Superior temporal gyrus (tissue), 1 donor: ENCODE measurements around the gene HYAL3.

Source experiments
- DNase-seq: peaks from one replicate; pipeline ENCODE4 v3.0.0-alpha.2; 2016; ENCODE audit errors: extremely low spot score

Gene HYAL3

GRCh38 chr3:50298836-50299637 is at the start of gene HYAL3, which contains the start of gene NAA80:
Gene HYAL3, minus strand, starts transcription at chr3:50299405. Its CDS starts 3,803 bp downstream, at chr3:50295602.
Gene NAA80, minus strand, starts transcription at chr3:50299405. Its CDS starts 1,942 bp downstream, at chr3:50297463.
- DNase-seq: peak; percentile 99

- DNase-seq: peak; percentile 80
These were observed 48.1 kb upstream of the HYAL3 start for GRCh38 chr3:50347187-50347813.

DNA sequence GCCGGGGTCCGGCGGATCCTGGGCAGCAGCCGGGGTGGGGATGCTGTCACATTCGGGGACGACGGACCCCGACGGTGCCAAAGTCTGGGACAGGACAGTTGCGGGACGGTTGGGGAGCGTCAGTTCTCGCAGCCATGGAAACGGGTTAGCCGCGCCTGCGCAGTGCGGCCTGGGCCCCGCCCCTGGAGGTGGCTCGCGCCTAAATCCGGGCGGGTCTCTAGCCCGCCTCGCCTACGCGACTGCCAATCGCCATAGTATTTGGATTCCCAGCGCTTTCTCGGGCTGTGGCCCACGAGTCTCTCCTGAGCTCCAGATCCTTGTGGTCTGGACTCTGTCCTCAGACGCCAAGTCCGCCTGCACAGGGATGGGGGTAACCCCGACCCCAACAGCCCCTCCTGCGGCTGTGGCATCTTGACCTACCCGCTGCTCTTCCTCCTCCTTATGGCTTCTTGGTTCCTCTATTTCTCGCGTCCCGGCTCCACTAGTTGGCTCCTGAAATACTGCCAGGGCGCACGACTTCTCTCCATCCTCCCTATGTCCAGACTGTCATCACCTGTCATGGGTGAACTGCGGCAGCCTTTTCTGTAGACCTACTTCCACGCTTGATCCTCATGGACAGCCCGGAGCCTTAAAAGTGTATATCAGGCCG is 46.5 kb upstream of the HYAL3 start, which contains the start of gene ZMYND10:
TSS of gene ZMYND10 (minus strand) at position 147 of the 649 bp plus-strand sequence. CDS start 153 bp downstream, outside the sequence.
- DNase-seq: no peak

DNA sequence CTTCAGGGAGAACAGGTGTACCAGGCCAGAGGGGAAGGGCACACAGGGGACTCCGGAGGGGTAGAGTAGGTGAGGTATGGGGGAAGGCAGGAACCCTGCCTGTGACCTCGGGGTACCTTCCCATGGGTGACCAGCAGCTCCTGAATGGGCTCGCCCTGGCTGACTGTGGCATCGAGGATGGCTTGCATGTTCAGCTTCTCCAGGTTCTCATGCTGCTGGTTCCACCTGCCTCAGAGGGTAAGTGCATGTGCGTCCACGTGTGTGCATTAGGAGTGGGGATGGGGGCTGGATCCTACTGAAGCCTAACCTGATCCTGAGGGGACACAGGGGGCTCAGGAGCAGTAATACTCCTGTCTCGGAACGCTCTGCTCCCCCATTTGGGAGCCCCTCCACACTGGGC is 45.8 kb upstream of the HYAL3 start:
- no peak for DNase-seq

- no peak for DNase-seq
These were observed 43.8 kb upstream of the HYAL3 start for GRCh38 chr3:50342813-50343633.

DNA sequence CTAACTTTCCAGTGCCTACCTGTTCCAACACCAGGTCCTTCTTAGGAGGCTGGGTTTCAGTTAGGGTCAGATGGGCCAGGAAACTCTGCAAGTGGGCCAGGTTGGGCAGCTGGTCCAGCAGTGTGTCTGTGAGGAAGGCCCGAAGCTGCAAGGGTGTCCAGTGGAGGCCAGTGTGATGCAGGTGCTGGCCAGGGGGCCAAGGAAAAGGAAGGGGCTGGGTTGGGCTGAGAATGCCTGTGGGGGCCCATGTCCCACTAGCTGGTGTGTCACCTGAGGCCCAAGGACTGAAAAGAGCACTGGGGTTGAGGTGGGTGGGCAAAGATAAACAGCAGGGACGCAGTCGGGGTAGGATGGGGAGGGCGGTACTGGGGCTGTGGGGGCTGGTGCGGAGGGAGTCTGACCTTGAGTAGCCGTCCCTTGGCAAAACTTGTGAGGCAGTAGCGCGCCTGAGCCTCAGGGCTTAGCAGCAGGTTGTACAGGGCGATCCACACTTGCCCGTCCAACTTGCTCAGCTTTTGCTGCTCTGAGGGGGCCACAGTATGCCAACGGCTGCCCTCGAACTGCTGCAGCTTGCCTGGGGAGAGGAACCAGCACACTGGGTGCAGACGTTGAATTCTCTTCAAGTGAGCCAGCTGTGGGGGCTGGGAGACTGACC is 42.9 kb upstream of the HYAL3 start:
- no peak for DNase-seq

DNA sequence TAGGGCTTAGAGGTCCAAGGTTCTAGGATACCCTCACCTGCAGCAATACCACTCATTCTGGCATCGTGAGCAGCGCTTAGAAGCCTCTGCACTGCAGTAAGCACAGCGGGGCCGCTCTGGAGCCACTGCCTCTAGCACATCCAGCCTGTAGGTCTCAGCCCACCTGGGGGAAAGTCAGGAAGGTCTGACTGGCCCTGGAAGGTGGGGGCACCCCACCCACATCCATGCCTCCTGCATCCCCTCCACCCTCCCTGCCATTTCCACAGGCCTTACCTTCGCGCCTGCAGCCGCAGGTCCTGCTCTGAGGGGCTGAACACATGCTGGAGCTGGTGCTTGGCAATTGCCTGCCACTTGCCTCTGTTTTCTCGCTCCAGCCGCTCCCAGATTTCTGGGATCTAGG is 42.3 kb upstream of the HYAL3 start:
- no peak for DNase-seq

DNA sequence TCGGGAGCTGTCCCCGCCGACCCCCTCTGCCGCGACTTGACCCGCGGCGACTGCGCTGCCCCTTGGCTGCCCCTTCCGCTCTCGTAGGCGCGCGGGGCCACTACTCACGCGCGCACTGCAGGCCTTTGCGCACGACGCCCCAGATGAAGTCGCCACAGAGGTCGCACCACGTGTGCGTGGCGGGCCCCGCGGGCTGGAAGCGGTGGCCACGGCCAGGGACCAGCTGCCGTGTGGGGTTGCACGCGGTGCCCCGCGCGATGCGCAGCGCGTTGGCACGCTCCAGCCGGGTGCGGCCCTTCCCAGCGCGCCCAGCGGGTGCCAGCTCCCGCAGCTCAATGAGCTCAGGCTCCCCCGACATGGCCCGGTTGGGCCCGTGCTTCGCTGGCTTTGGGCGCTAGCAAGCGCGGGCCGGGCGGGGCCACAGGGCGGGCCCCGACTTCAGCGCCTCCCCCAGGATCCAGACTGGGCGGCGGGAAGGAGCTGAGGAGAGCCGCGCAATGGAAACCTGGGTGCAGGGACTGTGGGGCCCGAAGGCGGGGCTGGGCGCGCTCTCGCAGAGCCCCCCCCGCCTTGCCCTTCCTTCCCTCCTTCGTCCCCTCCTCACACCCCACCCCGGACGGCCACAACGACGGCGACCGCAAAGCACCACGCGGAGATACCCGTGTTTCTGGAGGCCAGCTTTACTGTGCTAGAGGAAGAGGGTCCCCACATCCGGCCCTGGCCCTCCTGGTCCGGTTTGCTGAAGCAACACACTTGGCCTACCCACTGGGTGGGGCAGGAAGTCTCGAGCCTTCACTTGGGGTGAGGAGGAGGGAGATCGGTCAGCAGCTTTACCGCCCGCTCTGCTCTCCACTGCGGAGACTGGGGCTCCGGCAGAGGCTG is 41.5 kb upstream of the HYAL3 start, which contains the start of gene RASSF1:
TSS of gene RASSF1 (minus strand) at position 389 of the 882 bp plus-strand sequence. CDS start at position 358, 31 bp downstream.
- no peak for DNase-seq

DNA sequence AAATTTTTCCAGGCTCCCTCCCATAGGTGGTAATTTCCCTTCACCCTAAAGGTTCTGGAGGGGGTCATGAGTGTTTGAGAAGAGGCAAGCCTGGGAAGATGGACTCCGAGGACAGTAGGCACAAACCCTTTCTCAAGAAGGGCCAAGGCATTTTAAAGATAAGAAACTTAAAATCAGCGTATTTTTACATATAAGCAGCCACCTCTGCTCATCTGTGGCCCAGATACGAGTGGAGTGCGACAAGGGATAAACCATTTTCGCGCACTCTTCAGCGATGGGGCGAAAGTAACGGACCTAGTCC is 40.9 kb upstream of the HYAL3 start:
- no peak for DNase-seq

DNA sequence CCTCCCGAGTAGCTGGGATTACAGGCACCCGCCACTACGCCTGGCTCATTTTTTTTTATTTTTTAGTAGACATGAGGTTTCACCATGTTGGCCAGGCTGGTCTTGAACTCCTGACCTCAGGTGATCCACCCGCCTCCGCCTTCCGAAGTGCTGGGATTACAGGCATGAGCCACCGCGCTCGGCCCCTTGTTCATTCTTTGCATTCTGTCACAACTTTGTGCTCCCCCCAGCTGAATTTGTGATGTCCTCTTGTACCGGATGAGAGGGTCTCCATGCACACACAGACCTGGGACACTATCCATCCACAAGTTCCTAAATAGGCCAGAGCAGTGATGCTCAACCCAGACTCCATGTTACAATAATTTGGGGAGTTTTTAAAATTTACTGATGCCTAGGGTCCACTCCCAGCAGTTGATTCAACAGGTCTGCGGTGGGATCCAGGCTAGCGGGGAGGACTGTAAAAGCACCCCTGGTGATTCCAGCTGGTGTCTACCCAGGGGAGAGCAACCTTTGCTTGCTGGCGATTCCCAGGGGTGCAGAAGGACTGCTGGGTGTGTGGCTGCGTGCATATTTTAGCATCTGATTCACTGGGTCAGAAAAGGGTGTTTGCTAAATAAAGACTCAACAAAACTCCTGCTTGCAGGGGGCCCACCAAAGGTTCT is 40.4 kb upstream of the HYAL3 start:
- DNase-seq: no peak

GRCh38 chr3:50338965-50339364 is 39.8 kb upstream of the HYAL3 start:
- no peak for DNase-seq

GRCh38 chr3:50337175-50337861 is 38.1 kb upstream of the HYAL3 start:
- DNase-seq: peak; percentile 97

GRCh38 chr3:50336452-50337174 is 37.4 kb upstream of the HYAL3 start:
- DNase-seq: no peak

- no peak for DNase-seq
These were observed 35.3 kb upstream of the HYAL3 start for GRCh38 chr3:50334339-50335075.

DNA sequence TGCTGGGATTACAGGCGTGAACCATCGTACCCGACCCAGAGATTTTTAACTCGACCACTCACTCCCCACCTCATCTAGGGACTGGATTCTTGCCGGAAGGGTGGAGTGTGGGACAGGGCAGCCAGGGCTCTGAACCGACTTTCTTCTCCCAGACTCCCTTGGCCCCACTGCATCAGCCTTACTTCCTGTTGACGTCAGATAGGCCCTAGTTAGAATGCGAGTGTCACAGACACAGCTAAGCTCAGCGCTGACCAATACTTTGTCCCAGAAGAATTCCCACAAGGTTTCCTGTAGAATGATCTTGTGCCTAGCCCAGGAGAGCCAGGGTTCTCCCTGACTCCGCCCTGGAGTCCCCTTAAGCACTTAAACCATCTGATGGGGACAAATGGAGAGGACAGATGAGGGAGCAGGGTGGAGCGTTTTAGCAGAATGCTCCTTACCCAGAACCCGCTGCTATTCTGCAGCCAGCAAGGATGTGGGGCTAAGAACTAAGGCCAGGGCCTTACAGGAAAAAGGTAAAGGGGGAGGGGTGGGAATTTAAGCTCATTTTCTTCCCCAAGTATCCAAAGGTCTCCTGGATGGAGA is 34.6 kb upstream of the HYAL3 start:
- DNase-seq: no peak

DNA sequence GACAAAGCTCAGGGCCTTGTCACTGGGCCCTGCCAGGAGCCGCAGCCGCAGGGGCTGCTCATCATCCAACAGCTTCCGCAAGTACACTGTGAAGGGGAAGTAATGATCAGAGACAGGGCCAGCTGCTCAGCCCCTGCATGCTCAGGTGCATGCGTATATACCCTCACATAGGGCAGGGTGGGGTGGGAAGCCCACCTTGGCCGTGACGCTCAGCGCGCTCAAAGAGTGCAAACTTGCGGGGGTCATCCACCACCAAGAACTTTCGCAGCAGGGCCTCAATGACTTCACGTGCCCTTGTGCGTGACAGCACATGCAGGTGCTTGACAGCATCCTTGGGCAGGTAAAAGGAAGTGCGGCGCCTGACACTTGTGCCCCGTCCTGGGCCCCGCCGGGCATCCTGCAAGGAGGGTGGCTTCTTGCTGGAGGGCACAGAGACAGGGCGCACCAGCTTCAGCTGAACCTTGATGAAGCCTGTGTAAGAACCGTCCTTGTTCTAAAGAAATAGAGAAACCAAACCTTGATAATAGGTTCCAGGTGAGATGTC is 32.2 kb upstream of the HYAL3 start:
- no peak for DNase-seq

DNA sequence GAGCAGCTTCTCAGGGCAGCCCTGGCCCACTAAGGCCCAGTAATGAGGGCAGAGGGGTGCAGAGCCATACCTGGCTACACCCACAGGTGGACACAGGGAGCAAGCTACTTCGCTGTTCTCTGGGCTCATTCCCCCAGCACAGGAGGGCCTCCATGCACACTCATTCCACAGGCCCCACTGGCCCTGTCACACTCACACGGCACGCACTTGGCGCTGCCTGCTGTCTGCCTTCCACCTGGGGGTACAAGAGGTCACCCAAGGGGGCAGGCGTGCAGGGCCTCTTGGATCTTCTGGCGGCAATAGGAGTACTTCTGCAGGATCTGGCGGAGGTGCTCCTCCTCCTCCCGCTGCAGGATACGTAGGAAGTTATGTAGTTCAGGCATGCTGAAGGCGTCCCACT is 31.1 kb upstream of the HYAL3 start:
- DNase-seq: no peak
